HEK293 (cell line): ENCODE measurements around the gene DUSP1.

ENCODE experiments used
- EGR2 ChIP-seq: fragments of 450-650 bp; formaldehyde crosslinking; IDR thresholded peaks from 2 replicates; pipeline ENCODE4 v1.5.1; 2016; ENCODE audit warnings: low read depth, missing biosample characterization, missing genetic modification characterization
- HOXA7 ChIP-seq: sonication (generic); formaldehyde crosslinking; IDR thresholded peaks from 2 replicates; pipeline ENCODE4 v1.8.1; 2022; ENCODE audit warnings: missing genetic modification reagents, borderline replicate concordance
- HOXC10 ChIP-seq: sonication (generic); formaldehyde crosslinking; IDR thresholded peaks from 2 replicates; pipeline ENCODE4 v1.8.1; 2023; ENCODE audit warnings: mild to moderate bottlenecking, missing genetic modification reagents
- INSM2 ChIP-seq: fragments of 450-650 bp; formaldehyde crosslinking; IDR thresholded peaks from 2 replicates; pipeline ENCODE4 v1.5.1; 2016; ENCODE audit warnings: missing biosample characterization, missing genetic modification characterization
- KLF16 ChIP-seq: fragments of 450-650 bp; formaldehyde crosslinking; IDR thresholded peaks from 2 replicates; pipeline ENCODE4 v1.5.1; 2017; ENCODE audit warnings: missing biosample characterization, missing genetic modification characterization
- MZF1 ChIP-seq: fragments of 450-650 bp; formaldehyde crosslinking; IDR thresholded peaks from 2 replicates; pipeline ENCODE4 v1.5.1; 2017; ENCODE audit warnings: missing biosample characterization, missing genetic modification characterization, borderline replicate concordance
- OSR2 ChIP-seq: fragments of 450-650 bp; formaldehyde crosslinking; IDR thresholded peaks from 2 replicates; pipeline ENCODE4 v1.5.1; 2016; ENCODE audit warnings: missing biosample characterization, missing genetic modification characterization
- SCRT2 ChIP-seq: fragments of 450-650 bp; formaldehyde crosslinking; IDR thresholded peaks from 2 replicates; pipeline ENCODE4 v1.5.1; 2016; ENCODE audit warnings: missing biosample characterization, missing genetic modification characterization
- SP2 ChIP-seq: fragments of 450-650 bp; formaldehyde crosslinking; IDR thresholded peaks from 2 replicates; pipeline ENCODE4 v1.5.1; 2016; ENCODE audit warnings: missing biosample characterization, missing genetic modification characterization
- SP7 ChIP-seq: fragments of 450-650 bp; formaldehyde crosslinking; IDR thresholded peaks from 2 replicates; pipeline ENCODE4 v1.5.1; 2016; ENCODE audit warnings: missing biosample characterization, missing genetic modification characterization
- ZBTB20 ChIP-seq: fragments of 450-650 bp; formaldehyde crosslinking; IDR thresholded peaks from 2 replicates; pipeline ENCODE4 v1.5.1; 2016; ENCODE audit warnings: missing biosample characterization, missing genetic modification characterization
- ZFP37 ChIP-seq: fragments of 450-650 bp; formaldehyde crosslinking; IDR thresholded peaks from 2 replicates; pipeline ENCODE4 v1.5.1; 2016; ENCODE audit warnings: missing biosample characterization, missing genetic modification characterization
- ZFP41 ChIP-seq: fragments of 450-650 bp; formaldehyde crosslinking; IDR thresholded peaks from 2 replicates; pipeline ENCODE4 v1.5.1; 2016; ENCODE audit warnings: missing biosample characterization, missing genetic modification characterization, borderline replicate concordance
- ZIC2 ChIP-seq: fragments of 450-650 bp; formaldehyde crosslinking; IDR thresholded peaks from 2 replicates; pipeline ENCODE4 v1.5.1; 2016; ENCODE audit warnings: missing biosample characterization, missing genetic modification characterization
- ZNF146 ChIP-seq: fragments of 450-650 bp; formaldehyde crosslinking; IDR thresholded peaks from 2 replicates; pipeline ENCODE4 v1.5.1; 2016; ENCODE audit warnings: missing biosample characterization, missing genetic modification characterization
- ZNF2 ChIP-seq: fragments of 450-650 bp; formaldehyde crosslinking; IDR thresholded peaks from 2 replicates; pipeline ENCODE4 v1.5.1; 2016; ENCODE audit warnings: missing biosample characterization, missing genetic modification characterization
- ZNF214 ChIP-seq: fragments of 450-650 bp; formaldehyde crosslinking; IDR thresholded peaks from 2 replicates; pipeline ENCODE4 v1.5.1; 2017; ENCODE audit warnings: missing biosample characterization, mild to moderate bottlenecking, missing genetic modification characterization, borderline replicate concordance
- ZNF423 ChIP-seq: fragments of 450-650 bp; formaldehyde crosslinking; IDR thresholded peaks from 2 replicates; pipeline ENCODE4 v1.5.1; 2016; ENCODE audit warnings: missing biosample characterization, missing genetic modification characterization
- ZNF521 ChIP-seq: fragments of 450-650 bp; formaldehyde crosslinking; IDR thresholded peaks from 2 replicates; pipeline ENCODE4 v1.5.1; 2017; ENCODE audit warnings: missing biosample characterization, mild to moderate bottlenecking, missing genetic modification characterization
- ZNF707 ChIP-seq: fragments of 450-650 bp; formaldehyde crosslinking; IDR thresholded peaks from 2 replicates; pipeline ENCODE4 v1.5.1; 2016; ENCODE audit warnings: missing biosample characterization, missing genetic modification characterization
- ZNF777 ChIP-seq: fragments of 450-650 bp; formaldehyde crosslinking; IDR thresholded peaks from 2 replicates; pipeline ENCODE4 v1.5.1; 2017; ENCODE audit warnings: missing biosample characterization, missing genetic modification characterization, borderline replicate concordance
- ZXDB ChIP-seq: fragments of 450-650 bp; formaldehyde crosslinking; IDR thresholded peaks from 2 replicates; pipeline ENCODE4 v1.5.1; 2016; ENCODE audit warnings: missing biosample characterization, missing genetic modification characterization
- TF ChIP-seq, protein P1 (sequence below): fragments of 450-650 bp; formaldehyde crosslinking; IDR thresholded peaks from 2 replicates; pipeline ENCODE4 v1.5.1; 2016; ENCODE audit warnings: missing biosample characterization, missing genetic modification characterization
- TF ChIP-seq, protein P2 (sequence below): fragments of 450-650 bp; formaldehyde crosslinking; IDR thresholded peaks from 2 replicates; pipeline ENCODE4 v1.5.1; 2016; ENCODE audit warnings: missing biosample characterization, missing genetic modification characterization
- TF ChIP-seq, protein P3 (sequence below): fragments of 450-650 bp; formaldehyde crosslinking; IDR thresholded peaks from 2 replicates; pipeline ENCODE4 v1.5.1; 2016; ENCODE audit warnings: missing biosample characterization, missing genetic modification characterization, low read depth
- TF ChIP-seq, protein P4 (sequence below): fragments of 450-650 bp; formaldehyde crosslinking; conservative IDR thresholded peaks from 2 replicates; pipeline ENCODE4 v1.5.1; 2016; ENCODE audit warnings: low read depth, missing biosample characterization, missing genetic modification characterization
- TF ChIP-seq, protein P5 (sequence below): fragments of 450-650 bp; formaldehyde crosslinking; IDR thresholded peaks from 2 replicates; pipeline ENCODE4 v1.5.1; 2016; ENCODE audit warnings: missing biosample characterization, missing genetic modification characterization

Gene DUSP1

GRCh38 chr5:172771439-172772111, 580 bp upstream of the DUSP1 start (continued):
- TF ChIP-seq ZFP37 (tag by site-specific recombination) (no peak), ZXDB (no peak), ZNF146 (tag by site-specific recombination) (no peak), INSM2 (tag by site-specific recombination) (no peak), HOXA7 (no peak), HOXC10 (no peak), ZNF214 (no peak), SCRT2 (no peak), ZNF521 (tag by site-specific recombination) (no peak), MZF1 (tag by site-specific recombination) (peak; percentile 40; the same call in 1 of the 2 replicates), ZNF423 (tag by site-specific recombination) (peak; percentile 90), ZIC2 (peak; percentile 40; the same call in 1 of the 2 replicates), KLF16 (tag by site-specific recombination) (no peak), ZNF2 (tag by site-specific recombination) (no peak), SP2 (tag by site-specific recombination) (no peak), ZFP41 (tag by site-specific recombination) (no peak), OSR2 (tag by site-specific recombination) (0 out of 2 replicates have a peak, but pooled peaks have one; percentile 49), ZBTB20 (no peak), SP7 (tag by site-specific recombination) (no peak), EGR2 (tag by site-specific recombination) (no peak), ZNF777 (no peak), ZNF707 (tag by site-specific recombination) (no peak)
- TF ChIP-seq, protein P1, sequence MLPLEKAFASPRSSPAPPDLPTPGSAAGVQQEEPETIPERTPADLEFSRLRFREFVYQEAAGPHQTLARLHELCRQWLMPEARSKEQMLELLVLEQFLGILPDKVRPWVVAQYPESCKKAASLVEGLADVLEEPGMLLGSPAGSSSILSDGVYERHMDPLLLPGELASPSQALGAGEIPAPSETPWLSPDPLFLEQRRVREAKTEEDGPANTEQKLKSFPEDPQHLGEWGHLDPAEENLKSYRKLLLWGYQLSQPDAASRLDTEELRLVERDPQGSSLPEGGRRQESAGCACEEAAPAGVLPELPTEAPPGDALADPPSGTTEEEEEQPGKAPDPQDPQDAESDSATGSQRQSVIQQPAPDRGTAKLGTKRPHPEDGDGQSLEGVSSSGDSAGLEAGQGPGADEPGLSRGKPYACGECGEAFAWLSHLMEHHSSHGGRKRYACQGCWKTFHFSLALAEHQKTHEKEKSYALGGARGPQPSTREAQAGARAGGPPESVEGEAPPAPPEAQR (tag by site-specific recombination): no peak
- TF ChIP-seq, protein P2, sequence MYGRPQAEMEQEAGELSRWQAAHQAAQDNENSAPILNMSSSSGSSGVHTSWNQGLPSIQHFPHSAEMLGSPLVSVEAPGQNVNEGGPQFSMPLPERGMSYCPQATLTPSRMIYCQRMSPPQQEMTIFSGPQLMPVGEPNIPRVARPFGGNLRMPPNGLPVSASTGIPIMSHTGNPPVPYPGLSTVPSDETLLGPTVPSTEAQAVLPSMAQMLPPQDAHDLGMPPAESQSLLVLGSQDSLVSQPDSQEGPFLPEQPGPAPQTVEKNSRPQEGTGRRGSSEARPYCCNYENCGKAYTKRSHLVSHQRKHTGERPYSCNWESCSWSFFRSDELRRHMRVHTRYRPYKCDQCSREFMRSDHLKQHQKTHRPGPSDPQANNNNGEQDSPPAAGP: no peak
- TF ChIP-seq, protein P3, sequence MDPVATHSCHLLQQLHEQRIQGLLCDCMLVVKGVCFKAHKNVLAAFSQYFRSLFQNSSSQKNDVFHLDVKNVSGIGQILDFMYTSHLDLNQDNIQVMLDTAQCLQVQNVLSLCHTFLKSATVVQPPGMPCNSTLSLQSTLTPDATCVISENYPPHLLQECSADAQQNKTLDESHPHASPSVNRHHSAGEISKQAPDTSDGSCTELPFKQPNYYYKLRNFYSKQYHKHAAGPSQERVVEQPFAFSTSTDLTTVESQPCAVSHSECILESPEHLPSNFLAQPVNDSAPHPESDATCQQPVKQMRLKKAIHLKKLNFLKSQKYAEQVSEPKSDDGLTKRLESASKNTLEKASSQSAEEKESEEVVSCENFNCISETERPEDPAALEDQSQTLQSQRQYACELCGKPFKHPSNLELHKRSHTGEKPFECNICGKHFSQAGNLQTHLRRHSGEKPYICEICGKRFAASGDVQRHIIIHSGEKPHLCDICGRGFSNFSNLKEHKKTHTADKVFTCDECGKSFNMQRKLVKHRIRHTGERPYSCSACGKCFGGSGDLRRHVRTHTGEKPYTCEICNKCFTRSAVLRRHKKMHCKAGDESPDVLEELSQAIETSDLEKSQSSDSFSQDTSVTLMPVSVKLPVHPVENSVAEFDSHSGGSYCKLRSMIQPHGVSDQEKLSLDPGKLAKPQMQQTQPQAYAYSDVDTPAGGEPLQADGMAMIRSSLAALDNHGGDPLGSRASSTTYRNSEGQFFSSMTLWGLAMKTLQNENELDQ (tag by site-specific recombination): no peak
- TF ChIP-seq, protein P4, sequence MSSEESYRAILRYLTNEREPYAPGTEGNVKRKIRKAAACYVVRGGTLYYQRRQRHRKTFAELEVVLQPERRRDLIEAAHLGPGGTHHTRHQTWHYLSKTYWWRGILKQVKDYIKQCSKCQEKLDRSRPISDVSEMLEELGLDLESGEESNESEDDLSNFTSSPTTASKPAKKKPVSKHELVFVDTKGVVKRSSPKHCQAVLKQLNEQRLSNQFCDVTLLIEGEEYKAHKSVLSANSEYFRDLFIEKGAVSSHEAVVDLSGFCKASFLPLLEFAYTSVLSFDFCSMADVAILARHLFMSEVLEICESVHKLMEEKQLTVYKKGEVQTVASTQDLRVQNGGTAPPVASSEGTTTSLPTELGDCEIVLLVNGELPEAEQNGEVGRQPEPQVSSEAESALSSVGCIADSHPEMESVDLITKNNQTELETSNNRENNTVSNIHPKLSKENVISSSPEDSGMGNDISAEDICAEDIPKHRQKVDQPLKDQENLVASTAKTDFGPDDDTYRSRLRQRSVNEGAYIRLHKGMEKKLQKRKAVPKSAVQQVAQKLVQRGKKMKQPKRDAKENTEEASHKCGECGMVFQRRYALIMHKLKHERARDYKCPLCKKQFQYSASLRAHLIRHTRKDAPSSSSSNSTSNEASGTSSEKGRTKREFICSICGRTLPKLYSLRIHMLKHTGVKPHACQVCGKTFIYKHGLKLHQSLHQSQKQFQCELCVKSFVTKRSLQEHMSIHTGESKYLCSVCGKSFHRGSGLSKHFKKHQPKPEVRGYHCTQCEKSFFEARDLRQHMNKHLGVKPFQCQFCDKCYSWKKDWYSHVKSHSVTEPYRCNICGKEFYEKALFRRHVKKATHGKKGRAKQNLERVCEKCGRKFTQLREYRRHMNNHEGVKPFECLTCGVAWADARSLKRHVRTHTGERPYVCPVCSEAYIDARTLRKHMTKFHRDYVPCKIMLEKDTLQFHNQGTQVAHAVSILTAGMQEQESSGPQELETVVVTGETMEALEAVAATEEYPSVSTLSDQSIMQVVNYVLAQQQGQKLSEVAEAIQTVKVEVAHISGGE (tag by site-specific recombination): no peak
- TF ChIP-seq, protein P5, sequence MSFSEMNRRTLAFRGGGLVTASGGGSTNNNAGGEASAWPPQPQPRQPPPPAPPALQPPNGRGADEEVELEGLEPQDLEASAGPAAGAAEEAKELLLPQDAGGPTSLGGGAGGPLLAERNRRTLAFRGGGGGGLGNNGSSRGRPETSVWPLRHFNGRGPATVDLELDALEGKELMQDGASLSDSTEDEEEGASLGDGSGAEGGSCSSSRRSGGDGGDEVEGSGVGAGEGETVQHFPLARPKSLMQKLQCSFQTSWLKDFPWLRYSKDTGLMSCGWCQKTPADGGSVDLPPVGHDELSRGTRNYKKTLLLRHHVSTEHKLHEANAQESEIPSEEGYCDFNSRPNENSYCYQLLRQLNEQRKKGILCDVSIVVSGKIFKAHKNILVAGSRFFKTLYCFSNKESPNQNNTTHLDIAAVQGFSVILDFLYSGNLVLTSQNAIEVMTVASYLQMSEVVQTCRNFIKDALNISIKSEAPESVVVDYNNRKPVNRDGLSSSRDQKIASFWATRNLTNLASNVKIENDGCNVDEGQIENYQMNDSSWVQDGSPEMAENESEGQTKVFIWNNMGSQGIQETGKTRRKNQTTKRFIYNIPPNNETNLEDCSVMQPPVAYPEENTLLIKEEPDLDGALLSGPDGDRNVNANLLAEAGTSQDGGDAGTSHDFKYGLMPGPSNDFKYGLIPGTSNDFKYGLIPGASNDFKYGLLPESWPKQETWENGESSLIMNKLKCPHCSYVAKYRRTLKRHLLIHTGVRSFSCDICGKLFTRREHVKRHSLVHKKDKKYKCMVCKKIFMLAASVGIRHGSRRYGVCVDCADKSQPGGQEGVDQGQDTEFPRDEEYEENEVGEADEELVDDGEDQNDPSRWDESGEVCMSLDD (tag by site-specific recombination): peak; percentile 68
